HEK293T (cell line): ENCODE measurements around the gene CNN3.

ENCODE experiments used
- ARNT ChIP-seq: fragments of 450-650 bp; IDR thresholded peaks from 2 replicates; pipeline ENCODE4 v1.6.1; 2017; ENCODE audit warnings: mild to moderate bottlenecking
- FOXA1 ChIP-seq: fragments of 450-650 bp; IDR thresholded peaks from 2 replicates; pipeline ENCODE4 v1.6.1; 2016; ENCODE audit warnings: mild to moderate bottlenecking
- TARDBP ChIP-seq: fragments of 450-650 bp; IDR thresholded peaks from 2 replicates; pipeline ENCODE4 v1.6.1; 2016

- no peak for TF ChIP-seq ARNT
- TF ChIP-seq FOXA1: no peak
- no peak for TF ChIP-seq TARDBP
Observed at GRCh38 chr1:94953107-94953506, 26.2 kb upstream of the CNN3 start.
